Kidney (tissue), 14 donors: ENCODE results near the gene CIB2. TPM values are rescaled to one million over a fixed set of nuclear protein-coding genes. Genes with fewer than 3 reads are reported as not detected.

Source experiments
- DNase-seq, 5 donors: peaks; one replicate each; pipeline ENCODE4 v3.0.0-alpha.2; 2013 to 2020
- FAIRE-seq: peaks from 2 replicates; lab custom pipeline; 2012; peaks lifted over from hg19 to GRCh38; lab: Jason Lieb, UNC
- H3K27ac ChIP-seq, 2 donors: one replicate each; pipeline ENCODE4 v1.7.0; 2013; ENCODE audit warnings: low read depth in 2 of 2, low read length in 2 of 2, inconsistent platforms in 1 of 2
- H3K27me3 ChIP-seq: one replicate; pipeline ENCODE4 v1.7.1; 2013; ENCODE audit warnings: low read length, inconsistent platforms; ENCODE audit not compliant: control insufficient read depth, insufficient read depth
- H3K36me3 ChIP-seq, 3 donors: one replicate each; pipeline versions ENCODE4 v1.7.0 to v1.7.1; 2013; ENCODE audit warnings: low read length in 3 of 3, control low read depth in 1 of 3, inconsistent platforms in 1 of 3; ENCODE audit not compliant: insufficient read depth in 3 of 3, control insufficient read depth in 2 of 3
- H3K4me1 ChIP-seq, 3 donors: one replicate each; pipeline versions ENCODE4 v1.7.0 to v1.7.1; 2013; ENCODE audit warnings: low read length in 3 of 3, inconsistent platforms in 1 of 3, low read depth in 1 of 3; ENCODE audit not compliant: control insufficient read depth in 2 of 3, insufficient read depth in 2 of 3
- H3K4me3 ChIP-seq, 3 donors: one replicate each; pipeline versions ENCODE4 v1.7.0 to v1.8.1; 2013; ENCODE audit warnings: low read length in 3 of 3, control low read depth in 1 of 3, inconsistent platforms in 1 of 3
- H3K9ac ChIP-seq, 3 donors: one replicate each; pipeline versions ENCODE4 v1.7.0 to v1.7.1; 2013; ENCODE audit warnings: low read length in 3 of 3, control low read depth in 1 of 3, inconsistent platforms in 1 of 3
- H3K9me3 ChIP-seq, 3 donors: one replicate each; pipeline versions ENCODE4 v1.7.0 to v1.7.1; 2013; ENCODE audit warnings: low read length in 3 of 3, control low read depth in 1 of 3, inconsistent platforms in 1 of 3; ENCODE audit not compliant: control insufficient read depth in 2 of 3, insufficient read depth in 1 of 3
- CTCF ChIP-seq: IDR thresholded peaks from 3 replicates; pipeline ENCODE4 v1.5.1; 2012; ENCODE audit warnings: mild to moderate bottlenecking, moderate library complexity, borderline replicate concordance; ENCODE audit not compliant: insufficient read depth; ENCODE audit errors: extremely low read depth
- intact Hi-C: fragments of 100-400 bp; cut with DNase I; formaldehyde crosslinking; loops from one replicate; pipeline ENCODE4 v1.11.1; 2022
- polyA plus RNA-seq: library from polyadenylated mRNA; stranded (reverse); fragments of 350-450 nt; fragmentation: Illumina TruSeq; extraction: RNeasy Lipid Tissue Mini Kit (QIAGEN cat#74804); gene quantifications from one replicate; pipeline ENCODE4 v1.2.3, GENCODE V29; 2014; ENCODE audit warnings: low read depth, low replicate concordance; ENCODE audit not compliant: insufficient read depth
- total RNA-seq: library from RNA; stranded (reverse); fragmentation: NEBNext Ultra II Directional; extraction: Animal tissue kit (Norgen Biotek cat#: 25700); gene quantifications from one replicate; pipeline ENCODE4 v1.2.1, GENCODE V29; 2021
- donor health status: control.
- donor health status: control.
- donor health status: control.
- donor health status: control.
- donor health status: control.
- donor health status: DM: yes; HTN: yes; CAD: no.
- donor health status: Normal renal cell carcinoma (clear cell type).

The CIB2 gene
- total and polyA plus RNA-seq, 2 donors from 2014 or later = 13.7 to 29.9 TPM

- no peak for DNase-seq
- no peak overlapping the region for H3K27ac ChIP-seq
- intact Hi-C loops = loop anchor here (10.0 kb wide), 1 partner anchor 110 kb away; the partner anchor contains the start of gene ACSBG1
- no peak for FAIRE-seq
- H3K4me1 ChIP-seq = no peaks in the 10 kb centered on the region
- H3K27me3 ChIP-seq = no peaks in the 10 kb centered on the region
- H3K9ac ChIP-seq = no peak overlapping the region
- no peak for TF ChIP-seq CTCF
- no peak overlapping the region for H3K4me3 ChIP-seq
- no peaks in the 10 kb centered on the region for H3K9me3 ChIP-seq
- no peaks in the 10 kb centered on the region for H3K36me3 ChIP-seq
These were observed 6.0 kb downstream of the CIB2 start for GRCh38 chr15:78125267-78125666.

GRCh38 chr15:78120523-78120922, 10.7 kb downstream of the CIB2 start:
- Histone ChIP-seq H3K36me3 (no peaks in the 10 kb centered on the region), H3K27me3 (no peaks in the 10 kb centered on the region), H3K4me3 (no peak overlapping the region), H3K4me1 (no peaks in the 10 kb centered on the region), H3K27ac (no peak overlapping the region), H3K9ac (no peak overlapping the region), H3K9me3 (no peaks in the 10 kb centered on the region)
- TF ChIP-seq CTCF = no peak
- intact Hi-C loops = loop anchor here (10.0 kb wide), 1 partner anchor 114 kb away; the partner anchor contains the start of gene ACSBG1
- DNase-seq (peak in 1 of 5 donors; percentile 17), FAIRE-seq (no peak)

GRCh38 chr15:78112551-78112950, 18.7 kb downstream of the CIB2 start:
- Histone ChIP-seq H3K9ac (no peak overlapping the region), H3K4me3 (no peak overlapping the region), H3K9me3 (no peaks in the 10 kb centered on the region), H3K27ac (no peak overlapping the region), H3K36me3 (no peaks in the 10 kb centered on the region), H3K4me1 (no peaks in the 10 kb centered on the region), H3K27me3 (no peaks in the 10 kb centered on the region)
- FAIRE-seq (no peak), DNase-seq (no peak)
- intact Hi-C loops = no loop called here
- TF ChIP-seq CTCF = no peak

GRCh38 chr15:78111788-78112187, 19.5 kb downstream of the CIB2 start:
- H3K27ac ChIP-seq = no peak overlapping the region
- no peaks in the 10 kb centered on the region for H3K9me3 ChIP-seq
- H3K4me3 ChIP-seq = no peak overlapping the region
- no peaks in the 10 kb centered on the region for H3K36me3 ChIP-seq
- TF ChIP-seq CTCF = no peak
- FAIRE-seq = no peak
- DNase-seq = no peak
- intact Hi-C loops = no loop called here
- no peak overlapping the region for H3K9ac ChIP-seq
- H3K4me1 ChIP-seq = no peaks in the 10 kb centered on the region
- no peaks in the 10 kb centered on the region for H3K27me3 ChIP-seq
